IPS-18c (cell line): ENCODE data around the gene VANGL1.

ENCODE experiments used
- H3K4me3 ChIP-seq: 2 replicates; pipeline ENCODE4 v1.7.0; 2013; ENCODE audit warnings: low read depth, mild to moderate bottlenecking, low read length, moderate library complexity; ENCODE audit not compliant: insufficient read depth
- H3K9me3 ChIP-seq: one replicate; pipeline ENCODE4 v1.6.1; 2013; ENCODE audit warnings: mild to moderate bottlenecking, low read length, moderate library complexity; ENCODE audit not compliant: control insufficient read depth, insufficient read depth

The VANGL1 gene

GRCh38 chr1:115712911-115713609, 71.3 kb downstream of the VANGL1 start:
- H3K9me3 ChIP-seq = no peaks in the 10 kb centered on the region

GRCh38 chr1:115713906-115714305, 72.1 kb downstream of the VANGL1 start:
- Histone ChIP-seq H3K9me3 (no peaks in the 10 kb centered on the region), H3K4me3 (no peak overlapping the region)

More at GRCh38 chr1:115712911-115713609, 71.3 kb downstream of the VANGL1 start:
- no peak overlapping the region for H3K4me3 ChIP-seq

GRCh38 chr1:115714572-115715141, 72.9 kb downstream of the VANGL1 start:
- no peak overlapping the region for H3K4me3 ChIP-seq

GRCh38 chr1:115717541-115717940, 75.8 kb downstream of the VANGL1 start:
- Histone ChIP-seq H3K9me3 (no peaks in the 10 kb centered on the region), H3K4me3 (no peak overlapping the region)

More at GRCh38 chr1:115714572-115715141, 72.9 kb downstream of the VANGL1 start:
- H3K9me3 ChIP-seq = no peaks in the 10 kb centered on the region

GRCh38 chr1:115718011-115718754, 76.4 kb downstream of the VANGL1 start:
- Histone ChIP-seq H3K4me3 (no peak overlapping the region), H3K9me3 (no peaks in the 10 kb centered on the region)

- no peak overlapping the region for H3K4me3 ChIP-seq
- H3K9me3 ChIP-seq = no peaks in the 10 kb centered on the region
These were observed 77.5 kb downstream of the VANGL1 start for GRCh38 chr1:115719285-115719684.

- no peaks in the 10 kb centered on the region for H3K9me3 ChIP-seq
- H3K4me3 ChIP-seq = no peak overlapping the region
These were observed 80.5 kb downstream of the VANGL1 start for GRCh38 chr1:115722221-115722620.

- Histone ChIP-seq H3K4me3 (no peak overlapping the region), H3K9me3 (no peaks in the 10 kb centered on the region)
These were observed 82.0 kb downstream of the VANGL1 start for GRCh38 chr1:115723756-115724155.

- Histone ChIP-seq H3K9me3 (no peaks in the 10 kb centered on the region), H3K4me3 (no peak overlapping the region)
These were observed 83.8 kb downstream of the VANGL1 start for GRCh38 chr1:115725600-115725999.

- Histone ChIP-seq H3K4me3 (no peak overlapping the region), H3K9me3 (no peaks in the 10 kb centered on the region)
These were observed 84.4 kb downstream of the VANGL1 start for GRCh38 chr1:115726161-115726560.

- H3K9me3 ChIP-seq = no peaks in the 10 kb centered on the region
- H3K4me3 ChIP-seq = no peak overlapping the region
These were observed 84.8 kb downstream of the VANGL1 start for GRCh38 chr1:115726570-115726969.

GRCh38 chr1:115727706-115728249, 86.0 kb downstream of the VANGL1 start:
- Histone ChIP-seq H3K4me3 (no peak overlapping the region), H3K9me3 (no peaks in the 10 kb centered on the region)

GRCh38 chr1:115728341-115728740, 86.6 kb downstream of the VANGL1 start:
- H3K9me3 ChIP-seq = no peaks in the 10 kb centered on the region
- H3K4me3 ChIP-seq = no peak overlapping the region

- no peaks in the 10 kb centered on the region for H3K9me3 ChIP-seq
- no peak overlapping the region for H3K4me3 ChIP-seq
These were observed 88.0 kb downstream of the VANGL1 start for GRCh38 chr1:115729756-115730155.

- no peaks in the 10 kb centered on the region for H3K9me3 ChIP-seq
- no peak overlapping the region for H3K4me3 ChIP-seq
These were observed 90.5 kb downstream of the VANGL1 start for GRCh38 chr1:115732316-115732715.

GRCh38 chr1:115740811-115741210, 99.0 kb downstream of the VANGL1 start:
- Histone ChIP-seq H3K4me3 (no peak overlapping the region), H3K9me3 (no peaks in the 10 kb centered on the region)

- H3K9me3 ChIP-seq = no peaks in the 10 kb centered on the region
These were observed 103.0 kb downstream of the VANGL1 start for GRCh38 chr1:115744646-115745275.

More at GRCh38 chr1:115744646-115745275, 103.0 kb downstream of the VANGL1 start:
- no peak overlapping the region for H3K4me3 ChIP-seq
